Mammary epithelial cell (primary cell): ENCODE results near the gene ENPEP.

Source experiments
- CTCF ChIP-seq, 2 donors: IDR thresholded peaks in 1 of 2; conservative IDR thresholded peaks in 1 of 2; 2 replicates each; pipeline ENCODE4 v1.5.1; 2011 to 2012; ENCODE audit warnings: inconsistent platforms in 2 of 2, low read length in 2 of 2, mild to moderate bottlenecking in 2 of 2, control low read depth in 1 of 2, low read depth in 1 of 2; ENCODE audit not compliant: insufficient read depth in 1 of 2; ENCODE audit errors: extremely low read depth in 1 of 2
- EZH2 ChIP-seq: IDR thresholded peaks from 2 replicates; pipeline ENCODE4 v1.6.1; 2012; ENCODE audit warnings: low read length, inconsistent platforms, borderline replicate concordance

GRCh38 chr4:110474481-110474880, 1.5 kb upstream of the ENPEP start:
- TF ChIP-seq CTCF (conservative IDR thresholded peaks at IDR 0.05 in 1 of 2, IDR thresholded peaks at IDR 0.05 in 1 of 2; ENCODE audit: extremely low read depth in 1 of 2, insufficient read depth in 1 of 2, low read depth in 1 of 2, low read length in 2 of 2) = no peak
- TF ChIP-seq EZH2 = no peak
